NCI-H524 treated with DMSO at 0.1 percent for 48 hours (cell line): Measurements from ENCODE around the gene LPAR2.
"Not testable (repeated sequence)": the region's sequence is repeated elsewhere in the genome, so short reads cannot be mapped to it uniquely, and the experiment has no call there.

Experiments
- DNase-seq: peaks from one replicate; lab custom pipeline; 2025; lab: John Stamatoyannopoulos, UW

The LPAR2 gene

DNA sequence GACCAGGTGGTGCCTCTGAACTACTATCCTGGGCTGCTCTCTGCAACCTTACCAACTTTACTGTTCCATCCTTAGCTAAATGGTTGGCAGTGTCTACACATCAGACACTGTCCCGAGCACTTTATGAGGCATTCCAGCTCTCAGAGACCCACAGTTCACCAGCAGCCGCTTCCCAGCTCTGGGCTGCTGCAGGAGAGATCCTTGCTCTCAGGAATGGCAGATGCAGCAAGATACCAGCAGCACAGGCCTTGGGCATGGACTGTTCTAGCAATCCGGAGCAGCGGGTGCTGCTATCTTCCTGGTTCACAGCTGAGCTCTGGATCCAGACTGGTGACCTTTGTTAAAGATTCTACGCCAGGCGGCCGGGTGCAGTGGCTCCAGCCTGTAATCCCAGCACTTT is 3.3 kb upstream of the LPAR2 start:
- no peak for DNase-seq

DNA sequence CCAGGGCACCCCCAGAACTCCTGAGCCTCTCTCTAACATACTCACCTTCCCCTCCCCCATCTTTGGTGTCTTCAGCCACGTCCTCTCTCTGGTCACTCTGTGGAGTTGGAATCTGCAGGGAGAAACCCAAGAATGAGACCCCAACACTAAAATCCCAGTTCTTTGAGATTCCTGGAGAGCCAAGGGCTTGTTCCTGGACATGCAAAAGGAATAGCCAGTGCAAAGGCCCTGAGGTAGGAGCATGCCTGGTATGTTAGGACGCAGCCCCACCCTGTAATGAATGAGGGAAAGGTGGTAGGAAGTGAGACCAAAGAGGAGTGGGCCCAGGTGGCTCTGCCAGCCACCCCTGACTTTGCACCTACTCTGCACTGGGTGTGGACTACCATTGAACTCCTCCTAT is 2.4 kb upstream of the LPAR2 start:
- DNase-seq = no peak

DNA sequence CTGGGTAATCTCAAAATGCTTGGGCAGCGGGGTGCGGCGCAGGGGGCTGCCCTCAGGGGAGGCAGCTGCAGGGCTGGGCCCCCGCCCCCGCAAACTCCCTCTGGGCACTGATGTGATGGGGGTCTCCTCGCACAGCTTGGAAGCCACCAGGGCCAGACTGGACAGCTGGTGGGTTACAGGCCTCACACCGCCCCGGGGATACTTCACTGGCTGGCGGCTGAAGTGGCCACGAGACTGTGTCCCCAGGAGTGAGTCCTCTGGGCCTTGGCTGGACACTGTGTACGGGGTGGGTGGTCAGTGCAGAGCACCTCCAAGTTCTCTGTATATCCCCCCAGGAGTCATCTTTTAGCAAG is 2.0 kb upstream of the LPAR2 start:
- DNase-seq = no peak

DNA sequence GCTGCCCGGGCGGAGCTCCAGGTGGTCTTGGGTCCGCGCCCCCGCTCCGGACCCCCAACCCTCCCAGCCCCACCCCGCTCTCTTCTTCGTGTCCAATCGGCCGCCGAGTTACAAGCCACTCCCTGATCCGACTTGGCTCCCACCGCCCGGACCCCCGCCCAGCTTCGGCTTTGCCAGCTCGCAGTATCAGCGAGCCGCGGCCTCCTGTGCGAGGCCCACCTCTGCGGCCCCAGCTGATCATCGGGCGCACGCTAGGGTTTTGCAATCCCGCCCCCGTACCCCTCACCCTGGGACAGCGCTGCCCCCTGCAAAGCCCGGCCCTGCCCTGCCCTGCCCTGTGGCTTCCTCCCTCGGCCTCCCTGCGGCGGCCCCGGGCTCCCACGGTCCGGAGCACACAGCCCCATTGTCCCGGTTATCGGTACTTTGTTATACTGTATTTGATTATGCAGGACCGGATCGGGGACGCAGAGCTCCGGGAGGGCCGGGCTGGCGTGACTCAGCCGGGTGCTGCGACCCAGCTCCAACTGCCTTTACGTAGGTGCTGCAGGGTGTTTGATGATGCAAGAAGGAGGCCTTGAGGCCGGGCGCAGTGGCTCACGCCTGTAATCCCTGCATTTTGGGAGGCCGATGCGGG is 598 bp upstream of the LPAR2 start:
- DNase-seq = no peak

DNA sequence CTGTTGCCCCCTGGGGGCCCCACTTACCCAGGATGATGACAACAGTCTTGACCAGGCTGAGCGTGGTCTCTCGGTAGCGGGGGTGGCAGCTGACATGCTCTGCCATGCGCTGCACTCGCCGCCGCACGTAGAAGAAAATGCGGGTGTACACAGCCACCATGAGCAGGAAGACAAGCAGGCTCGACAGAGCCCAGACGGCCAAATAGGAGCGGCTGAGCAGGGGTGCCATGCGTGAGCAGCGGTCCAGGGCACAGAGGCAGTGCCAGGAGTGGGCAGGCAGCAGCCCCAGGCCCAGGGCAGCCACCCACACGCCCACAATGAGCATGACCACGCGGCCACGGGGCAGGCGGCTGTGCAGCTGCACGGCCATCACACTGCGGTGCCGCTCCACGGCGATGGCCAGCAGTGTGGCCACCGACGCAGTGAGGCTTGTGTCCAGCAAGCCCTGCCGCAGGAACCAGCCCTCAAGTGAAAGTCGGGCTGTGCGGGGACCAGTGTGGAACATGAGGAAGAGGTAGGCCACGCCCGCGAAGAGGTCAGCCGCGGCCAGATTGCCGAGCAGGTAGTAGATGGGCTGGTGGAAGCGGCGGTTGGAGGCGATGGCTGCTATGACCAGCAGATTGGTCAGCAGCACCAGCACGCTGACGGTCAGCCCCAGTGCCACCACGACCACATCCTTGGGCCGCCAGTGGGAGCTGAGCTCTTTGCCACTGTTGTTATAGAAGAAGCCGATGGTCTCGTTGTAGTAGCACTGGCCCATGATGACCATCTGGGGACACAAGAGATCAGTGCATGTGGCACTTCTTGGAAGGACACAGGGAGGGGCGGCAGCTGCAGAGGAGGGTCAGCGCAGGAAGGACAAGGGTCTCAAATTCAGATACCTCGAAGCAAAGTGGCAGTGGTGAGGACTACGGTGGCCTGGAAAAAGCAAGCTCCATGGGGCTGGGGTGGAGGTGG is 1.2 kb downstream of the LPAR2 start:
- no peak for DNase-seq

DNA sequence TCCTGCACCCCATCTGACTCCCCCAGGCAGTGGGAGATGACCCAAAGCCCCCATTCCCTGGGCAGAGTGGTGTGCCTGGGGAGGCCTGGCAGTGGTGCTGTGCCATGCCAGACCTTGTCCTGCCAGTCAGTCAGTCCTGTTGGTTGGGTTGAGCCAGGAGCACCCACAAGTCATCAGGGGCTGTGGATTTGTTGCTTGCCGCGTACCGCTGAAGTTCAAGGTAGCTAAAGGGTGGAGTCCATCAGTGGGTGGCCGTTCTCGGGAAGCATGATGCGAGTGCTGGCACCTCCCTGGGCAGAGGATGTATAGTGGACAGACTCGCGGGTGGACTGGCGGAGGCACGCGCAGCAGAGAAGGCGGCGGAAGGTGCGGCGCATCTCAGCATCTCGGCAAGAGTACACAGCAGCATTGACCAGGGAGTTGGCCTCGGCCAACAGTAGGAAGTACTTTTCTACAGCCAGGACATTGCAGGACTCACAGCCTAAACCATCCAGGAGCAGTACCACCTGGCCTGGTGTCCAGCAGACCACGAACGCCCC is 3.9 kb downstream of the LPAR2 start:
- no peak for DNase-seq

DNA sequence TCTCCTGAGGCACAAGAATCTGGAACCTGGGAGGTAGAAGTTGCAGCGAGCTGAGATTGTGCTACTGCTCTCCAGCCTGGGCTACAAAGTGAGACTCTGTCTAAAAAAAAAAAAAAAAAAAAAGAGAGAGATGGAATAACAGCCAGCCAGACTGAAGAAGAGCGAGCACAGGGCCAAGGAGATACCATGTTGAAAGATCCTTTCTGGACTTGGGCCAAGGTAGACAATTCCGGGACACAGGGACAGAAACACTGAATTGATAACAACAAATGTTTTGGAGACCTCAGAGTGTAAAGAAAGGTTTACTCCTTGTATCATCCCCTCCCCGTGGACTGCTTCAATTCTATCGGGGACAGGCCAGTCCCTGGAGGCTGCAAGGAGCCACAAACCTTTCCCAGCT is 4.6 kb downstream of the LPAR2 start:
- no peak for DNase-seq

DNA sequence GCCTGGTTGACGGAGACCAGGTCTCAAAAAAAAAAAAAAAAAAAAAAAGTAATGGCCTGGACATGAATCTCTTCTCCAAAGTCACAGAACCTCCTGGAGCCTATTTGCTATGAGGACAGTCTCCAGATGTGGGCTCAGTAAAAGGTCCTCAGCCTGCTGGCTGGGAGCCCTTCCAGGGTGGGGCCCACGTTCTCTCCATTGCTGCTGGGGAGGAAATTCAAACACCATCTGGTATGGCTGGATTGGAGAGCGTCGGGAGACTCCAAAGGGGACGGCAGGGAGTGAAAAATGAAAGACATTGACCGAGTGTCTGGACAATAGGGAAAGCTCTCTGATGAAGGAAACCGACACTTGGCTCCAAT is 8.2 kb downstream of the LPAR2 start:
- DNase-seq = no peak

DNA sequence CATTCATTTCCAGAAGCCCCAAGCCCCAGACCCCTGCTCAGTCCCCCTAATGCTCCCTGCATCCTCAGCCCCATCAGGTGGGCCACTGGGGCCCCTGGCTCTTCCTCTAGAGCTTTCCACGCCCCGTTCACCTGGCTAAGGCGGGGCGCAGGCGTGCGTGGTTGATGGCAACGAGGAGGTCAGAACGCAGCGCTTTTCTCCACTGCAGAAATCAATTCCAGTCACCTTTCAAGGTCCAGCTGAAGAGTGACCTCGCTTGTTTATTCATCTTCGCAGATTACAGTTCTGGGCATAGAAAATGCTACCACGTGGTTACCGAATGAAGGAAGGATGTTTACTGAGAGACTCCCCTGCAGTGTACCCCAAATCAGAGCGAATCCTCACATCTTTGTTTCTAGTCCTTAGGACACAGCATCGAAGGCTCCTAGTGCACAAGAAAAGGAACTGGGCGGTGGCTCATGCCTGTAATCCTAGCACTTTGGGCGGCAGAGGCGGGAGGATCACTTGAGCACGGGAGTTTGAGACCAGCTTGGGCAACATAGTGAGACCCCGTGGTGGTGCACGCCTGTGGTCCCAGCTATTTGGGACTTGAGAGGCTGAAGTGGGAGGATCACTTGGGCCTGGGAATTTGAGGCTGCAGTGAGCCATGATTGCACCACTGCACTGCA is 8.7 kb downstream of the LPAR2 start:
- no peak for DNase-seq

DNA sequence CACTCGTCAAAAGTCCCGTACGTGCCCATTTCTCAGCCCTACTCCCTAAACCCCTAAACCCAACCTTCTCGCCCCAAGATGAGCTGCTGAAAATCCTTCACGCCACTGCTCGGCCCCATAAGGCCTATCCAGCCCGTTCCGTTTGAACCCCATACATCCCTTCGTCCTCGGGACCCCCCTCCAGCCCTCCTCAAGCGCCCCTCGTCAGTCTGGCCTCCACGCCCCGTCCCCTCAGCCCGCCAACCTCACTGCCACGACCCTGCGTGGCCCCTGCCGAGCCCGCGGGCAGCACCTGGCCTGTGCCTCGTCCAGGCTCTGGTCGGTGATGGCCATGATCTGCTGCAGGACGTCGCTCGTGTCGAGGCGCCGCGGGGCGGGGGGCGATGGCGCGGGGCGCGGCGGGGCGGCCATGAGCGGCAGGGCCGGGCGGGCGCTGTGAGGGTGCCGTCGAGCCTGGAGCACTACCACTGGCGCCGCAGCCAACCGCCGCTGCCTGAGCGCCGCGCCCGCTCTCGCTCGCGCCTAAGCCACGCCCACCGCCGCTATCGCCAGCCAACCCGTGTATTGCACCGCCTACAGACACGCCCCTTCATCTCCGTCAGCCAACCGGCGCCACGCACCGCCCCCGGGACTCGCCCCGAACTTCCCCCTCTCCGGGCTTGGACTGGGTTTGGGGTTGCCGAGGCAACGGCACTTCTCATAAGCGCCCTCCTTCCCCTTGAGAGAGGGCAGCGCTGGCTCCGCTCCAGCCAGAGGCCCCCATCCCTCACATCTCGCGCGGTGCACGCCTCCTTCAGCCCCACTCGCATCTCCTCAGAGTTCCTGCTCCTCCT is 9.6 kb downstream of the LPAR2 start, which contains the start of gene PBX4:
TSS of gene PBX4 (minus strand) at position 469 of the 833 bp plus-strand sequence. CDS start at position 411, 58 bp downstream.
- DNase-seq = peak; percentile 94

DNA sequence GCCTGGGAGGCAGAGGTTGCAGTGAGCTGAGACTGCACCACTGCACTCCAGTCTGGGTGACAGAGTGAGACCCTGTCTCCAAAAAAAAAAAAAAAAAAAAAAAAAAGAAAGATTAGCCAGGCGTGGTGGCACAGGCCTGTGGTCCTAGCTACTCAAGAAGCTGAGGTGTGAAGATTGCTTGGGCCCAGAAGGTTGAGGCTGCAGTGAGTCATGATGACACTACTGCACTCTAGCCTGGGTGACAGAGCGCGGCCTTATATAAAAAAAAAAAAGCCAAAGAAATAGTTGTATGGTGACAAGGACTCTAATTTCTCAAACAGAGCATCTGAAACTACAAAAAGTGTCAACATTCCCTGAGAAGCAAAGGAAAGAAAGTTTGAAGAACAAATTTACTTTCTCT is 12.9 kb downstream of the LPAR2 start:
- DNase-seq = no peak

DNA sequence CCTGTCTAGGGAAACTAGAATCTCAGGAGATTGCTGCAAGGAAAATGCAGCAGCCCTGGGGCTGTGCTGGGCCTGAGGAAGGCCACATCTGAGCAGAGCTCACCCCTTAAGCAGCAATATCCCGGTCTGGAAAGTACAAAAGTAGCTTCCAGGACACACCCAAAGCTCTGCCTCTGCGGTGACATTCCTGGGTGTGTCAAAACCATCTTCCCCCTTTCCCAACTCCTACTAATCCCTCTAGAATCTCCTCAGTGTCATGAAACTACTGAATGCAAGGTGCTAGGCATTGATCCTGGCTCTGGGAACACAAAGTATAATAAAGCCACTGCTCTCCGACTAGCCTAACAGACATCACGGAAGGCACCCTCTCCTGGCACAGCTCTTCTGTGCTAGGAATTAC is 14.5 kb downstream of the LPAR2 start:
- no peak for DNase-seq

DNA sequence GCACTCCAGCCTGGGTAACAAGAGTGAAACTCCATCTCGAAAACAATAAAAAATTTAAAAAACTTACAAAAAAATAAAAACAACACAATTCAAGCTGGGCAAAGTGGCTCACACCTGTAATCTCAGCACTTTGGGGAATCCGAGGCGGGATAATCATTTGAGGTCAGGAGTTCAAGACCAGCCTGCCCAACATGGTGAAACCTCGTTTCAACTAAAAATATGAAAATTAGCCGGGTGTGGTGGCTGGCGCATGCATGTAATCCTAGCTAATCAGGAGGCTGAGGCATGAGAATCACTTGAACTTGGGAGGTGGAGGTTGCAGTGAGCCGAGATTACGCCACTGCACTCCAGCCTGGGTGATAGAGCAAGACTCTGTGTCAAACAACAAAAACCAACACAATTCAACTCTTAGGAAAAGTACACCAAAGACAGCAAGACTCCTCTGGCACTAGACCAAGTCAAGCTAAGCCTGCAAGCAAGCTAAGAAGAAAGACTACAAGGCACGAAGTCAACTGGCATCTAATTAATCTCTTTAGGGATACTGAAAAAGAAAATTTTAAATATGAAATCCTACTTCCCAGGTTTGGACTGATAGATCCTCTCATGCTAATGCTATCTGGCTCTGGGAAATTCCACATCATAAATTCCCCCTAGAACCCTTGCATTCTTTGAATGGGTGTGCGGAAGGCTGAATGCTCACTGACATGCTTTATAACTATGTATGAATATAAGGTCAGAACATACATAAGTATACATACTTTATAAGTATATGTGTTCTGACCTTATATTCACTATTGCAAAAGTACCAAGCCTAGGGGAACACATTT is 17.4 kb downstream of the LPAR2 start:
- DNase-seq = no peak

DNA sequence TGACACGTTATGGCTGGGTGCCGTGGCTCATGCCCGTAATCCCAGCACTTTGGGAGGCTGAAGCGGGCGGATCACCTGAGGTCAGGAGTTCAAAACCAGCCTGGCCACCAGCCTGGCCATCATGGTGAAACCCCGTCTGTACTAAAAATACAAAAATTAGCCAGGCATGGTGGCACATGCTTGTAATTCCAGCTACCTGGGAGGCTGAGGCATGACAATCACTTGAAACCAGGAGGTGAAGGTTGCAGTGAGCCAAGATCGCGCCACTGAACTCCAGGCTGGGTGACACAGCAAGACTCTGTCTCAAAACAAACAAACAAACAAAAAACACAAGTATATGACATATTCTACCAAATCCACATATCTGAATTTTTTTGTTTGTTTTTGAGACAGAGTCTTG is 21.3 kb downstream of the LPAR2 start:
- not testable (repeated sequence) for DNase-seq

DNA sequence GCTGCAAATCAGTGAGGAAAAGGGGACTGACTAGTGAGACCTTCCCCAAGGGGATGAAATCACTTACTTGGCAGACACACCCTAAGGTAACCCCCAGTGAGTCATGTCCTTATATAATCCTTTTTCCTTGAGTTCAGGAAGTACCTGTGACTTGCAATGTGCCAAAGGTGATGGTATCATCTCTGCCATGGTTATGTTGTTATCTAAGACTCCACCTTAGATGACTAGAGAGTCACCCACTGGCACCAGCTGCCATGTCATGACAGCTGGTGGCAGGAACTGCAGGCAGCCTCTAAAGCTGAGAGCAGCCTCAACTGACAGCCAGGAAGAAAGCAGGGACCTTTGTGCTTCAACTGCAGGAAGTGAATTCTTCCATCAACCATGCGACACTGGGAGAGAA is 22.0 kb downstream of the LPAR2 start:
- DNase-seq = no peak

DNA sequence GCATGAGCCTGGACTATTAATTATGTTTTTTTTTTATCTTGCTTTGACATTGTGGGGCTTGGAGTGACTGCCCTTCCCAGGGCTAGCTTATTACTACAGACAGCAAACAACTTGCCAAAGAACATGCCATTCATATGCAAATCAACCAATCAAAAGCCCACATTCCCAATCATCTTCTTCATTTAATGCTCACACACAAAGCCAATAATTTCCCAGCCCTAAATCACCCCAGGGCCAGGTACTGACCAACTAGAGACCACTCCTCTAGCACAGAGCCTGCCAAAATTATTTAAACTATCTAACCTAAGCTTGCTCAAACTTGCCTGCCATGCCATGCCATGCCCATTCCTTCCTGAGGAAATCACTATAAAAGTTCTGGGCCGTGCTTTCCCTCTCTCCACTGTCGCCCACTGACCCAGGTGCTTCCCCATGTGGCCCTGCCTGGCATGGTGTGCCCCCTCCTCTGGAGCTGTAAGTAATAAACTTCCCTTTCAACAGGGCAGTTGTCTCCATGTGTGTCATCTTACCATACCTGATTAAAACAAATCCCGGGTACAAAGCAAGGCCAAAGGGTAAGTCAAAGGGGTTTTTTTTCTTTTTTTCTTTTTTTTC is 25.2 kb downstream of the LPAR2 start:
- DNase-seq = no peak

DNA sequence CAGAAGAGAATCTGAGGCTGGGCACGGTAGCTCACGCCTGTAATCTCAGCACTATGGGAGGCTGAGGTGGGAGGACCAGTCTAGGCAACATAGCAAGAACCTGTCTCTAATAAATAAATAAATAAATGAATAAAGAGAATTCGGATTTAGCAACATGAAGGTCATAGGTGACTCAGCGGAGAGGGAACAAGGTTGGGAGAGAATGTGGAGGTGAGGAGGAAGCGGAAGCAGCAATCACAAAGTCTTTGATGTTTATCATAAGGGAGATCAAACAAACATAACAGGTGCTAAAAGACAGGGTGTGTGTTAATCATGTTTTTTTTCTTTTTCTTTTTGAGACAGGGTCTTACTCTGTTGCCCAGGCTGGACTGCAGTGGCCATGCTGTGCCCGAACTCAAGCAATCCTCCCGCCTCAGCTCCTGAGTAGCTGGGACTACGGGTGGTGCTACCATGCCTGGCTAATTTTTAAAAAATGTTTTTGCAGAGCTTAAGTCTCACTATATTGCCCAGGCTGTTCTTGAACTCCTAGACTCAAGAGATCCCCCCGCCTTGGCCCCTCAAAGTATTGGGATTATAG is 25.8 kb downstream of the LPAR2 start:
- no peak for DNase-seq

DNA sequence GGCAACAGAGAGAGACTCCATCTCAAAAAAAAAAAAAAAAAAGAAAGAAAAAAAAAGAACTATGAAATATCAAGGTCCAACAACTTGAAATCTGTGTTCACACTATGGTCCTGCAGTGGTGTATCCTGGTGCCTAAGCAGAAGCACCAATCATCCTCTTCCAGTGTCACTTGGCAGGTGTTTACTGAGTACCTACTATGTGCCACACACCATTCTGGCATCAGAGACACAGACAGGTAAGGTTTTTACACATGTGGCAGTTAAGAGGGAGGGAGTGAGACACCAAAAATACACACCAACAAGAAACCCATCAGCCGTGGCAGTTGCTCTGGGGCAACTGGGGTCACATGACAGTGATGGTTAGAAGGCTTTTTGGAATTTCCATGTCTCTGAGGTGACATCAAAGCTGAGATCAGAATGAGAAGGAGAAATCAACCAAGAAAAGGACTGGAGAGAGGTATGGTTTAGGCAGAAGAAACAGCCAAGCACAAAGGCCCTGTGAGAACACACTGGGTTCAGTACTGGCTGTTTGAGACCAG is 27.2 kb downstream of the LPAR2 start:
- no peak for DNase-seq

DNA sequence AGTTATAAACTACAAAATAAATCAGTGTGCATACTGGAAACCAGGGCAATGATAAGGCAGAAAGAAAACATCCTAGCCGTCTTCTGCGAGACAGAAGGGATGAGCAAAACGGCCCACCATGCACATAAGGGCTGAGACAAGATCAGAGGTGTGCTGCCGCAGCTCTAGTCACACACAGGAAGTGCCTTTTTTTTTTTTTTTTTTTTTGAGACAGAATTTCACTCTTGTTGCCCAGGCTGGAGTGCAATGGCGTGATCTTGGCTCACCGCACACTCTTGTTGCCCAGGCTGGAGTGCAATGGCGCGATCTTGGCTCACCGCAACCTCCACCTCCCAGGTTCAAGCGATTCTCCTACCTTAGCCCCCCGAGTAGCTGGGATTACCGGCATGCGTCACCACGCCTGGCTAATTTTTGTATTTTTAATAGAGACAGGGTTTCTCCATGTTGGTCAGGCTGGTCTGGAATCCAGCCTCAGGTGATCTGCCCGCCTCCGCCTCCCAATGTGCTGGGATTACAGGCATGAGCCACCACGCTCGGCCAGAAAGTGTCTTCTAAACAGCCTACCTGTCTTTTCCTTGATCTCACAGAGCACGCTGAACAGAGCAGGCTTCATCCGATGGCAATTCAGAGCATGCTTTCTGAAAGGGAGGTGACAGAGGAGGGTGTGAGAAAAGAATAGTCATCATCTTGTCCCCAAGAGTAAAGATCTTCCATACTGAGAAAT is 29.1 kb downstream of the LPAR2 start:
- DNase-seq = not testable (repeated sequence)
